AG04449 (cell line): ENCODE results near the gene ODF4.

Experiments
- CTCF ChIA-PET: fragments of 350-600 bp; formaldehyde crosslinking; extraction: SDS; loops from one replicate; lab custom pipeline; 2021; ENCODE audit warnings: antibody characterized with exemption; lab: Yijun Ruan, JAX
- POLR2A ChIA-PET: fragments of 400-600, 350-600 bp; formaldehyde crosslinking; extraction: SDS; loops from one replicate; lab custom pipeline; 2020; ENCODE audit warnings: antibody characterized with exemption, inconsistent platforms; lab: Yijun Ruan, JAX
- DNase-seq: peaks from one replicate; pipeline ENCODE4 v3.0.0-alpha.2; 2010; ENCODE audit warnings: low read depth, low spot score
- H3K4me3 ChIP-seq: 2 replicates; pipeline ENCODE4 v1.5.1; 2011; ENCODE audit warnings: low read depth, mild to moderate bottlenecking, control low read depth, low read length
- TF ChIP-seq, protein P1 (sequence below): IDR thresholded peaks from one replicate; pipeline ENCODE4 v1.5.1; 2011; ENCODE audit warnings: mild to moderate bottlenecking, moderate library complexity, low read length, control low read depth, inconsistent platforms; ENCODE audit not compliant: insufficient read depth; ENCODE audit errors: missing control alignments

ODF4 gene

DNA sequence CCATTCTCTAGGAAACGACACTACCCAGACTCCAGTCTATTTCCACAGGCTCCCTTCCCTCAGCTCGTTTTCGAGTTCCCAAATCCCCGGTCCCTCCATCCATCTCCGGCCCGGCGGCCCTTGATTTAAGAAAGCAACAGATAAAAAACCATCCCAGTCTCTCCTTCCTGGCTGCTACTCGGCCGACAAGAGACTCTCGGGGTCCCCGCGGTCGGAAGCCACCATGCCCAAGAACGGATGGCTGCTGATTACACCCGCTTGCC, 43.2 kb downstream of the ODF4 start:
- TF ChIP-seq, protein P1, sequence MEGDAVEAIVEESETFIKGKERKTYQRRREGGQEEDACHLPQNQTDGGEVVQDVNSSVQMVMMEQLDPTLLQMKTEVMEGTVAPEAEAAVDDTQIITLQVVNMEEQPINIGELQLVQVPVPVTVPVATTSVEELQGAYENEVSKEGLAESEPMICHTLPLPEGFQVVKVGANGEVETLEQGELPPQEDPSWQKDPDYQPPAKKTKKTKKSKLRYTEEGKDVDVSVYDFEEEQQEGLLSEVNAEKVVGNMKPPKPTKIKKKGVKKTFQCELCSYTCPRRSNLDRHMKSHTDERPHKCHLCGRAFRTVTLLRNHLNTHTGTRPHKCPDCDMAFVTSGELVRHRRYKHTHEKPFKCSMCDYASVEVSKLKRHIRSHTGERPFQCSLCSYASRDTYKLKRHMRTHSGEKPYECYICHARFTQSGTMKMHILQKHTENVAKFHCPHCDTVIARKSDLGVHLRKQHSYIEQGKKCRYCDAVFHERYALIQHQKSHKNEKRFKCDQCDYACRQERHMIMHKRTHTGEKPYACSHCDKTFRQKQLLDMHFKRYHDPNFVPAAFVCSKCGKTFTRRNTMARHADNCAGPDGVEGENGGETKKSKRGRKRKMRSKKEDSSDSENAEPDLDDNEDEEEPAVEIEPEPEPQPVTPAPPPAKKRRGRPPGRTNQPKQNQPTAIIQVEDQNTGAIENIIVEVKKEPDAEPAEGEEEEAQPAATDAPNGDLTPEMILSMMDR: no peak
- DNase-seq: no peak
- ChIA-PET POLR2A (interaction anchor here (1.2 kb wide), 1 partner anchor 18 kb away, joined by 3 read pairs; no protein-coding TSS in a partner anchor), CTCF (interaction anchor here (0.8 to 2.4 kb wide), 6 partner anchors 9 to 36 kb away, joined by 3 to 18 read pairs (median 4); no protein-coding TSS in a partner anchor)
- H3K4me3 ChIP-seq: peak overlapping the region; percentile 75

DNA sequence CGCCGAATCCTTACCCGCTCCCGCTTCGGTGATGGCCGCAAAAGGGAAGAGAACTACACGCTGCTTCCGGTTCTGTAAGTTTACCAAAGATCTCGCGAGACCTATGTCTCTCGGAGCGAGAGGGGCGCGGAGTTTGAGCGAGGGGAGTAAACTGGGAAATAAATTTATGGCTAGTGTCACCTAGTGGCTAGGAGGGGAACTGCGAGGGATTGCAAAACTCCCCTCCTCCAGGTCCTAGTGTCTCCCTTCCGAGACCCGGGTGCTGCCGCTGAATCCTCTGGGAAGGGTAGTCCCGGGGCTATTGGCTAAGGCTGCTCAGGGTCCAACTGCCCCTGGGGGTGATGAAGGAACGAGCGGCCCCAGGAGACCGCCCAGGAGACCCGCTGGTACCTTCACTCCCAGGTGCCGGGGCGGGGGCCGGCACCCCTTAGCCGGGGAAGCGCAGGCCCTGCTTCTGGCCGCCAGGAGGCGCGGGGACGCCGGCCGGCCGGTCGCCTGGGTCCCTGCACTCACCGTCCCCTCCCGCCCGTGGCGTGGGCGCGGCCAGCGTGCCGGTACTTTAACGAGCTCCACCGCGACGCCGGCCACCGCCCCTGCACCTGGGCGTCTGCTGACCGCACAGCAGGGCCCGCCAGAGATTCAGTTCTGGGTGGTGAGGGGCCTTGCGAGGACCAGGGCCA, 43.6 kb downstream of the ODF4 start, which contains the start of gene RPL26:
RPL26 (minus strand) TSS at position 51 of the 680 bp plus-strand sequence. CDS start 883 bp downstream, outside the sequence.
- H3K4me3 ChIP-seq: peak within 1 kb of the TSS; percentile 75
- CTCF ChIA-PET: interaction anchor here (0.6 to 2.4 kb wide), 31 partner anchors 8 to 507 kb away, joined by 3 to 21 read pairs (median 4); partner anchors contain the start of genes CTC1 and SLC25A35
- POLR2A ChIA-PET: interaction anchor here (0.5 to 1.2 kb wide), 4 partner anchors 48 to 362 kb away, joined by 3 to 6 read pairs (median 3); partner anchors contain the start of gene NDEL1
- DNase-seq: peak; percentile 90
- TF ChIP-seq, protein P1: peak; percentile 77

DNA sequence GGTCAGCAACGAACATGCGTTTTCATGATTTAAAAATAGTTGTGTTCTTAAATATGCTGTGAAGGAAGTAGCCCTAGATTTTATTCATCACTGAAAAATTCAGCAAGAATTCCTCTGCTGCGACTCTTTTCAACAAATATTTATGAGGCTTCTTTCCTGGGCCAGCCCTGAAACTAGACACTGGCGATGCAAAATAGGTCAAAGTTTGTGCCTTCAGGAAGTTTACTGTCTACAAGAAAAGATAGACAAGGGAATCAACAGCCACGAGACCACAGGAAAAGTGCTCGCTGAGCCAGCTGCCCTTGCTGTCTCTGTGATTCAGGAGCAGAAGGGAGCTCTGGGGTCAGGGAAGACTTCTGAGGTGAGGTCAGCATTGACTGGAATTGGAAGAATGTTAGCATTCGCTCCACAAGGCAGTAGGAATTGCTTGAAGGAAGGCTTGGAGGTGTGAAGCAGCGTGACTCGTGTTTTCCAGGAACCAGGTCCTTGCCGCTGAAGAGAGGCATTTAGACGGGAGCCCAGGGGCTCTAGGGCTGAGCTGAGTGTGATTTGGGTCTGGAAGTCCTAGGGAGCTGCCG, 45.2 kb downstream of the ODF4 start:
- TF ChIP-seq, protein P1: no peak
- ChIA-PET POLR2A (interaction anchor here (0.6 to 1.0 kb wide), 3 partner anchors 9 to 137 kb away, joined by 3 to 5 read pairs (median 3); partner anchors contain the start of genes CTC1 and NDEL1), CTCF (interaction anchor here (1.6 to 3.7 kb wide), 3 partner anchors 18 to 401 kb away, joined by 4 to 10 read pairs (median 4); no protein-coding TSS in a partner anchor)
- DNase-seq: no peak
- H3K4me3 ChIP-seq: peak overlapping the region; percentile 75

DNA sequence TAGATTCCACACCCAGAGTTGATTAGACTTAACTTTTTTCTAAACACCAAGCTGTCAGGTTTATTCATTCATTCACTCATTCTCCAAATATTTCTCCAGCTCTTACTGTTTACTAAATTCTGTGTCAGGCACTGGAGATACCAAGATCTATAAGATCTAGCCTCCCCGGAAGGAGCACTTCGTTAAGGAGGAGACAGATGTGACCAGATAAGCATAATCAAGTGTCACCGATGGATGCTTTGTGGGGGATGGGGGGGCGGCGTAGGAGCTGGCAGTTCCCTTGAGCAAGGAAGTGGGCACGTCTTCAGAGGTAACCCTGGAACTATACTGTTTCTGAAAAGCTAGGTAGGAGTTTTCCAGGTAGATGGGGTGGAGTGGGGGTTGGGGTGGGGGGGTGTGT, 47.2 kb downstream of the ODF4 start:
- TF ChIP-seq, protein P1: no peak
- no peak overlapping the region for H3K4me3 ChIP-seq
- no peak for DNase-seq
- ChIA-PET POLR2A (interaction anchor here (1.1 kb wide), 1 partner anchor 49 kb away, joined by 3 read pairs; the partner anchor contains the start of gene NDEL1), CTCF (interaction anchor here (1.1 to 3.7 kb wide), 4 partner anchors 9 to 399 kb away, joined by 3 to 10 read pairs (median 4); no protein-coding TSS in a partner anchor)

DNA sequence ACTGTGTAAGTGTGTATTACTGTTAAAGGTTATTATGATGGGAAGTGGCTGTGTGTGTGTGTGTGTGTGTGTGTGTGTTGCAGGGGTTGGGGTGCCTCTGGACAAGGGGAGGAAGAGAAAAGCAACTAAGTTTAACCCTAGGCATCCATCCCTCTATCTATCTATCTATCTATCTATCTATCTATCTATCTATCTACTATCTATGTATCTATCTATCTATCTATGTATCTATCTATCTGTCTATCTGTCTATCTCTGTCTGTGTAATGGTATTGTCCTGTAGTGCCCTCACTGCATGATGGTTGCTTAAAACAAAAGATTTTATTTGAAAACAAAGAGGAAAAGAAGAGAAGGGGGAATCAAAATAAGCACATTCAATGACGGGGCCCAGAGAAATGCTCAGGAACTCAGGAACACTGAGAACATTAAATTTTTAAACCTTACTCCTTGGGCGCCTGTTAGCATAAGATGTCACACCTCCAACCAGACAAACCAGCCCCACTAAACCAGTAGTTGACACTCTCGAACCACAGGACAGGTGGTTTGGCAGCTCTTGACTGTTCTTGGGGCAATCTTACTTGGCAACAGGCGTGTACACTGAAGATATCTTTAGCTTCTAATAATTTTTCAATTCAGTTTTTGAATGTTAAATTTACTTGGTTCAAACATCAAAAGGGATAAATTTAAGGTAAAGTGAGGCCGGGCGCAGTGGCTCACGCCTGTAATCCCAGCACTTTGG, 48.4 kb downstream of the ODF4 start:
- H3K4me3 ChIP-seq: no peak overlapping the region
- POLR2A ChIA-PET: no interaction called here
- no peak for DNase-seq
- CTCF ChIA-PET: interaction anchor here (1.8 to 3.7 kb wide), 3 partner anchors 11 to 398 kb away, joined by 4 to 10 read pairs (median 4); no protein-coding TSS in a partner anchor
- TF ChIP-seq, protein P1: no peak
